GM10248 (cell line): ENCODE results near the gene ARHGEF26.

Source experiments
- CTCF ChIA-PET: fragments of 300-600 bp; sonication (Branson Sonifier 250); formaldehyde crosslinking; extraction: SDS; loops from one replicate; lab custom pipeline; 2021; ENCODE audit warnings: antibody characterized with exemption; lab: Yijun Ruan, JAX
- POLR2A ChIA-PET: fragments of 350-650 bp; sonication (Branson Sonifier 250); formaldehyde crosslinking; extraction: SDS; loops from one replicate; lab custom pipeline; 2020; ENCODE audit warnings: antibody characterized with exemption; lab: Yijun Ruan, JAX
- DNase-seq: peaks from one replicate; pipeline ENCODE4 v3.0.0; 2012; ENCODE audit errors: extremely low spot score
- CTCF ChIP-seq: IDR thresholded peaks from 2 replicates; pipeline ENCODE4 v1.5.1; 2012; ENCODE audit warnings: mild to moderate bottlenecking, low read depth; ENCODE audit errors: extremely low read depth, missing control alignments, control extremely low read depth

Gene ARHGEF26

GRCh38 chr3:154176036-154176435 is 54.8 kb downstream of the ARHGEF26 start:
- no peak for DNase-seq
- TF ChIP-seq CTCF, result no peak
- CTCF ChIA-PET, result interaction anchor here (1.0 to 1.4 kb wide), 3 partner anchors 8 to 19 kb away, joined by 3 to 5 read pairs (median 3); no protein-coding TSS in a partner anchor
- POLR2A ChIA-PET, result no interaction called here

- no peak for TF ChIP-seq CTCF
- no peak for DNase-seq
- ChIA-PET POLR2A (no interaction called here), CTCF (no interaction called here)
Observed at GRCh38 chr3:154177406-154177805, 56.2 kb downstream of the ARHGEF26 start.

GRCh38 chr3:154178172-154178571 is 57.0 kb downstream of the ARHGEF26 start:
- CTCF ChIA-PET, result interaction anchor here (0.7 kb wide), 1 partner anchor 15 kb away, joined by 3 read pairs; no protein-coding TSS in a partner anchor
- POLR2A ChIA-PET, result no interaction called here
- no peak for DNase-seq
- TF ChIP-seq CTCF, result no peak

GRCh38 chr3:154180836-154181691 is 59.9 kb downstream of the ARHGEF26 start:
- ChIA-PET CTCF (interaction anchor here (1.0 kb wide), 1 partner anchor 9 kb away, joined by 3 read pairs; no protein-coding TSS in a partner anchor), POLR2A (no interaction called here)
- DNase-seq, result no peak
- no peak for TF ChIP-seq CTCF

GRCh38 chr3:154182322-154182922 is 61.2 kb downstream of the ARHGEF26 start:
- DNase-seq, result no peak
- POLR2A ChIA-PET, result no interaction called here
- CTCF ChIA-PET, result interaction anchor here (1.2 to 1.4 kb wide), 2 partner anchors 13 kb away, joined by 3 to 4 read pairs; no protein-coding TSS in a partner anchor

More at GRCh38 chr3:154182322-154182922, 61.2 kb downstream of the ARHGEF26 start:
- no peak for TF ChIP-seq CTCF
